ENCODE measurements around the gene PTPN23. TPM values are rescaled to one million over a fixed set of nuclear protein-coding genes. Genes with fewer than 3 reads are reported as not detected.

The PTPN23 gene
- total and polyA plus RNA-seq, 11 donors: 11.0 to 30.3 (median 17.4) TPM

- H3K27me3 ChIP-seq: no peaks in the 10 kb centered on the region
- no peak overlapping the region for H3K27ac ChIP-seq
- ATAC-seq (no peak), DNase-seq (no peak)
- no peak for TF ChIP-seq CTCF (IDR thresholded peaks at IDR 0.05)
- no peak for TF ChIP-seq POLR2A (IDR thresholded peaks at IDR 0.05)
- H3K4me1 ChIP-seq: peaks cover 0 to 22% (median 0%) of the 10 kb centered on the region in 12 donors
- 78 to 85% (median 83%) methylated on average over 6 of the region's 6 CpGs for WGBS, 4 donors
- no peak overlapping the region for H3K4me3 ChIP-seq
- peaks cover 0 to 61% (median 53%) of the 10 kb centered on the region in 9 donors for H3K36me3 ChIP-seq
- intact Hi-C loops (cut with DNase I): loop anchor here in 1 of 10 donors (10.0 kb wide), 1 partner anchor 430 kb away; no protein-coding TSS in a partner anchor
- no peaks in the 10 kb centered on the region for H3K9me3 ChIP-seq
These were observed 35.9 kb upstream of the PTPN23 start for GRCh38 chr3:47344971-47345370.

- H3K27ac ChIP-seq: no peak overlapping the region
- no peaks in the 10 kb centered on the region for H3K27me3 ChIP-seq
- WGBS, 4 donors: 61 to 75% (median 69%) methylated on average over 4 of the region's 4 CpGs
- TF ChIP-seq POLR2A (IDR thresholded peaks at IDR 0.05): no peak
- no peak for TF ChIP-seq CTCF (IDR thresholded peaks at IDR 0.05)
- no peaks in the 10 kb centered on the region for H3K9me3 ChIP-seq
- H3K4me3 ChIP-seq: no peak overlapping the region
- intact Hi-C loops (cut with DNase I): loop anchor here in 1 of 10 donors (10.0 kb wide), 1 partner anchor 433 kb away; no protein-coding TSS in a partner anchor
- peaks cover 0 to 39% (median 32%) of the 10 kb centered on the region in 9 donors for H3K36me3 ChIP-seq
- DNase-seq (no peak), ATAC-seq (peak in 2 of 4 donors; percentile 31 to 56)
- peaks cover 0 to 22% (median 0%) of the 10 kb centered on the region in 12 donors for H3K4me1 ChIP-seq
These were observed 33.5 kb upstream of the PTPN23 start for GRCh38 chr3:47347217-47347801.

- Histone ChIP-seq H3K27me3 (no peaks in the 10 kb centered on the region), H3K27ac (no peak overlapping the region), H3K4me3 (no peak overlapping the region), H3K4me1 (peaks cover 0 to 22% (median 0%) of the 10 kb centered on the region in 12 donors), H3K9me3 (no peaks in the 10 kb centered on the region), H3K36me3 (peaks cover 0 to 27% (median 19%) of the 10 kb centered on the region in 9 donors)
- WGBS, 4 donors: 92 to 97% (median 96%) methylated on average over 5 of the region's 5 CpGs
- DNase-seq (no peak), ATAC-seq (no peak)
- intact Hi-C loops (cut with DNase I): loop anchor here in 1 of 10 donors (10.0 kb wide), 1 partner anchor 434 kb away; no protein-coding TSS in a partner anchor
- TF ChIP-seq POLR2A (IDR thresholded peaks at IDR 0.05): no peak
- no peak for TF ChIP-seq CTCF (IDR thresholded peaks at IDR 0.05)
These were observed 32.2 kb upstream of the PTPN23 start for GRCh38 chr3:47348411-47349154.

GRCh38 chr3:47355010-47355409 is 25.8 kb upstream of the PTPN23 start:
- 89 to 100% (median 93%) methylated on average over 3 of the region's 3 CpGs for WGBS, 4 donors
- no peak for ATAC-seq
- intact Hi-C loops (cut with DNase I): no loop called here

More at GRCh38 chr3:47355010-47355409, 25.8 kb upstream of the PTPN23 start:
- Histone ChIP-seq H3K4me1 (no peaks in the 10 kb centered on the region), H3K27me3 (no peaks in the 10 kb centered on the region), H3K27ac (no peak overlapping the region), H3K4me3 (no peak overlapping the region), H3K9me3 (peaks cover 0 to 26% (median 9%) of the 10 kb centered on the region in 12 donors), H3K36me3 (no peaks in the 10 kb centered on the region)
- no peak for DNase-seq
- no peak for TF ChIP-seq CTCF (IDR thresholded peaks at IDR 0.05)
- TF ChIP-seq POLR2A (IDR thresholded peaks at IDR 0.05): no peak

All from heart left ventricle (tissue), 16 donors.